Activated naive CD8-positive, alpha-beta T cell treated with anti-CD3 and anti-CD28 coated beads, Interleukin-2, amount 10 ng/mL, durations not matched to agents 7 days and 5 days (primary cell): ENCODE data around the gene CLEC4D. TPM values are rescaled to one million over a fixed set of nuclear protein-coding genes. Genes with fewer than 3 reads are reported as not detected.
"Not testable (repeated sequence)": the region's sequence is repeated elsewhere in the genome, so short reads cannot be mapped to it uniquely, and the experiment has no call there.

ENCODE experiments used
- ATAC-seq: fragments of 150-1000 bp; cut with Tn5 transposase; one replicate; pipeline ENCODE4 v1.10.0; 2021; ENCODE audit warnings: low read depth, moderate library complexity
- POLR2A ChIA-PET: fragments of 350-600 bp; sonication (Branson Sonifier 250); formaldehyde crosslinking; loops from one replicate; lab custom pipeline; 2021; ENCODE audit warnings: antibody characterized with exemption; lab: Charles Lee
- DNase-seq: peaks from one replicate; pipeline ENCODE4 v3.0.0; 2021
- H3K27ac Mint-ChIP-seq: one replicate; pipeline ENCODE4 v1.8.0; 2022; ENCODE audit warnings: mild to moderate bottlenecking, mixed read lengths
- H3K27me3 Mint-ChIP-seq: one replicate; pipeline ENCODE4 v1.8.0; 2022; ENCODE audit warnings: mild to moderate bottlenecking, moderate library complexity, mixed read lengths
- H3K36me3 Mint-ChIP-seq: one replicate; pipeline ENCODE4 v1.8.0; 2021; ENCODE audit warnings: mild to moderate bottlenecking, mixed read lengths
- H3K4me1 Mint-ChIP-seq: one replicate; pipeline ENCODE4 v1.8.0; 2021; ENCODE audit warnings: mixed read lengths
- H3K4me3 Mint-ChIP-seq: one replicate; pipeline ENCODE4 v1.8.0; 2022; ENCODE audit warnings: mild to moderate bottlenecking, moderate library complexity, mixed read lengths
- H3K9me3 Mint-ChIP-seq: one replicate; pipeline ENCODE4 v1.8.0; 2021; ENCODE audit warnings: mixed read lengths
- total RNA-seq, 2 experiments: library from RNA; stranded (reverse); gene quantifications; one replicate each; pipeline ENCODE4 v1.2.3, GENCODE V29; 2021

CLEC4D gene
- not detected for total RNA-seq

DNA sequence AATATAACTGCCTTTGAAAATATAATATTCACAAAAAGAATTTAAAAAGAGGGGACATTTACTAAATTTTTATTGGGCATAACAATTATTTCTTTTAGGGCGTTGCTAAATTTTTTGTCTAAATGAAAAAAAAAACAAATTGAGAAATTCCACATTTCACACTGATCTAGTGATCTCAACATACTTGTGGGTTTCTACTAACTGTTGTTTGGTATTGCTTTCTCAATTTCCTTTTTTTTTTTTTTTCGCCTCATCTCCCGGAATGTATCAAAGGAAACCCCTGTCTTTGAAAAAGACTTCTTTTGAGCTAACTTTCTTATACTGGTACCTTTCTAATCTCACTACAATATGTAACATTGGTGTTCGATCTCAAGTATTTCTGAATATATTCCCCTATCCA lies at the start of gene CLEC4D:
Gene CLEC4D (plus strand): TSS at position 248 of the 400 bp plus-strand sequence. CDS start 230 bp downstream, outside the sequence.
- Mint-ChIP-seq H3K36me3 (no peaks in the 10 kb centered on the region), H3K4me3 (no peak within 1 kb of the TSS), H3K27ac (no peak within 1 kb of the TSS), H3K9me3 (no peaks in the 10 kb centered on the region), H3K4me1 (peaks cover 5% of the 10 kb centered on the region), H3K27me3 (peaks cover 47% of the 10 kb centered on the region)
- DNase-seq (no peak), ATAC-seq (no peak)
- POLR2A ChIA-PET = no interaction called here

DNA sequence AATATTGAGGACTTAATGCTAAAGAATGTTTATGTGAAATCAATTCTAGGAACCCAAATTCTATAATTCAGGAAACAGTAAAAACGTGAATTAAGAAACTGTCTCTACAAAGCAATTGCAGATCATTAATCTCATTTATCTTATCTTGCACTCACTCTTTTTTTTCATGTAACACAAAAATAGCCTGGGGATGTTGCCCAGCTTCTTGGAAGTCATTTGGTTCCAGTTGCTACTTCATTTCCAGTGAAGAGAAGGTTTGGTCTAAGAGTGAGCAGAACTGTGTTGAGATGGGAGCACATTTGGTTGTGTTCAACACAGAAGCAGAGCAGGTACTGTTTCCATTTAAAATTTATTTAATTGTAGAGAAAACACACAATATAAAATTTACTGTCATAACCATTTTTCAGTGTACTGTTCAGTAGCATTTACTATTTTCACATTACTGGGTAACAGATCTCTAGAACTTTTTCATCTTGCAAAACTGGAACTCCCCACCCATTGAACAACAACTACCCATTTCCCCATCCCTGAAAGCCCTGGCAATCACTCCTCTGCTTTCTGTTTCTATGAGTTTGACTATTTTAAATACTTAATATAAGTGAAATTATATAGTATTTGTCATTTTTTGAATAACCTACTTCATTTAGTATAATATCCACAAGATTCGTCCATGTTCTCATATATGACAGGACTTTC lies 47.9 kb upstream of the CLEC4D start:
- ATAC-seq = no peak
- peaks cover 20% of the 10 kb centered on the region for H3K27me3 Mint-ChIP-seq
- H3K9me3 Mint-ChIP-seq = peaks cover 9% of the 10 kb centered on the region
- DNase-seq = no peak
- H3K4me1 Mint-ChIP-seq = peaks cover 2% of the 10 kb centered on the region
- H3K4me3 Mint-ChIP-seq = no peak overlapping the region
- POLR2A ChIA-PET = no interaction called here
- no peak overlapping the region for H3K27ac Mint-ChIP-seq
- peaks cover 2% of the 10 kb centered on the region for H3K36me3 Mint-ChIP-seq

- no peak overlapping the region for H3K4me3 Mint-ChIP-seq
- no peak for ATAC-seq
- H3K4me1 Mint-ChIP-seq = peaks cover 2% of the 10 kb centered on the region
- DNase-seq = no peak
- H3K27ac Mint-ChIP-seq = no peak overlapping the region
- H3K9me3 Mint-ChIP-seq = peaks cover 9% of the 10 kb centered on the region
- peaks cover 22% of the 10 kb centered on the region for H3K27me3 Mint-ChIP-seq
- H3K36me3 Mint-ChIP-seq = peaks cover 2% of the 10 kb centered on the region
- POLR2A ChIA-PET = no interaction called here
Observed at GRCh38 chr12:8466241-8466640, 47.1 kb upstream of the CLEC4D start.

GRCh38 chr12:8471090-8471489 lies 42.2 kb upstream of the CLEC4D start:
- Mint-ChIP-seq H3K27me3 (peaks cover 43% of the 10 kb centered on the region), H3K4me3 (no peak overlapping the region), H3K9me3 (peaks cover 9% of the 10 kb centered on the region), H3K4me1 (no peaks in the 10 kb centered on the region), H3K36me3 (peaks cover 2% of the 10 kb centered on the region), H3K27ac (no peak overlapping the region)
- DNase-seq = no peak
- ATAC-seq = no peak
- POLR2A ChIA-PET = no interaction called here

- Mint-ChIP-seq H3K9me3 (no peaks in the 10 kb centered on the region), H3K36me3 (no peaks in the 10 kb centered on the region), H3K27ac (no peak overlapping the region), H3K4me1 (no peaks in the 10 kb centered on the region), H3K4me3 (no peak overlapping the region), H3K27me3 (peaks cover 59% of the 10 kb centered on the region)
- ATAC-seq = no peak
- DNase-seq = no peak
- POLR2A ChIA-PET = no interaction called here
Observed at GRCh38 chr12:8475508-8476203, 37.6 kb upstream of the CLEC4D start.

DNA sequence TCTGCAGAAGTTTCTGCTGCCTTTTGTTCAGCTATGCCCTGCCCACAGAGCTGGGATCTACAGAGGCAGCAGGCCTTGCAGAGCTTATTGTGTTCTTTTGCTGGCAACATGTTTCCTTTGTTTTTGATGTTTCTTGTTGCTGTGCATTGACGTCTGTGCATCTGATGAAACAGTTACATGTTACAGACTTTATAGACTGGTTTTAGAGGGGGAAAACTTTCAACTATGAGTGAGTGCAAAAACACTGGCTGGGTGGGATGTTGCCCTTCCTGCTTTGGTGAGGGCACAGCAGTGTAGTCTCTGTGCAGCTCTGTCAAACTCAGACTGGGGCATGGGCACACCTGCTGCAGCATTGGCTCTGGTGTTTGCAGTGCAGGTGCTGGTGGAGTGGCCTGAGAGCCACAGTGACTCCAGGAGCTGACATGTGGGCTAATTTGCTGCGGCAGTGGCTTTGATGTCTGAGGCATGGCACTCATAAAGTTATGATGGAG lies 30.7 kb upstream of the CLEC4D start:
- Mint-ChIP-seq H3K4me3 (peak overlapping the region; percentile 57), H3K9me3 (peaks cover 9% of the 10 kb centered on the region), H3K36me3 (peaks cover 13% of the 10 kb centered on the region), H3K4me1 (peaks cover 21% of the 10 kb centered on the region), H3K27ac (peak overlapping the region; percentile 87), H3K27me3 (peaks cover 25% of the 10 kb centered on the region)
- DNase-seq = peak; percentile 40
- peak; percentile 37 for ATAC-seq
- POLR2A ChIA-PET = interaction anchor here (0.9 to 2.5 kb wide), 2 partner anchors 10 to 13 kb away, joined by 3 to 15 read pairs; no protein-coding TSS in a partner anchor

DNA sequence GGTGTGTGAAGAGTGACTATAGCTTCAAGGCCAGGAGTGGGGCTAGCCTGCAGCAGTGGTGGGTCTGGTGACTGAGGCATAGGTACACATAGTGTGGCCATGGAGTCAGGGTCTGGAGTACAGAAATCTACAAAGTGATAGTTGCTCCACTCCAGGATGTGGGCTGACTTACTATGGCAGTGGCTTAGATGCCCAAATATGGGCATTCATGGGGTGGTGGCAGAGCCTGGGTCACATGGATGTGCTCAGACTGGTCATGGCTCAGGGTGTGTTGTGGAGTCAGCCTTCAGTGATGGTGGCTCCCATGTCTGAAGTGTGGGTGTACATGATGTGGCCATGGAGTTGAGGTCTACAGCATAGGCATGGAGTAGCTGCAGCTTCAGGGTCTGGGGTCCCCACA lies 30.2 kb upstream of the CLEC4D start:
- H3K4me3 Mint-ChIP-seq = peak overlapping the region; percentile 57
- H3K4me1 Mint-ChIP-seq = peaks cover 21% of the 10 kb centered on the region
- peaks cover 9% of the 10 kb centered on the region for H3K9me3 Mint-ChIP-seq
- H3K27ac Mint-ChIP-seq = peak overlapping the region; percentile 87
- POLR2A ChIA-PET = interaction anchor here (0.9 to 2.5 kb wide), 2 partner anchors 9 to 13 kb away, joined by 3 to 15 read pairs; no protein-coding TSS in a partner anchor
- no peak for DNase-seq
- ATAC-seq = peak; percentile 99
- peaks cover 13% of the 10 kb centered on the region for H3K36me3 Mint-ChIP-seq
- H3K27me3 Mint-ChIP-seq = peaks cover 21% of the 10 kb centered on the region

- peak overlapping the region; percentile 62 for H3K4me3 Mint-ChIP-seq
Observed at GRCh38 chr12:8491646-8492530, 21.4 kb upstream of the CLEC4D start.

GRCh38 chr12:8493084-8493483 lies 20.2 kb upstream of the CLEC4D start:
- DNase-seq (no peak), ATAC-seq (peak; percentile 96)
- Mint-ChIP-seq H3K4me1 (peaks cover 38% of the 10 kb centered on the region), H3K36me3 (peaks cover 22% of the 10 kb centered on the region), H3K27ac (peak overlapping the region; percentile 86), H3K9me3 (peaks cover 7% of the 10 kb centered on the region), H3K4me3 (peak overlapping the region; percentile 62), H3K27me3 (peaks cover 23% of the 10 kb centered on the region)
- POLR2A ChIA-PET = interaction anchor here (1.6 to 1.7 kb wide), 2 partner anchors 9 to 10 kb away, joined by 3 to 15 read pairs; no protein-coding TSS in a partner anchor

More at GRCh38 chr12:8491646-8492530, 21.4 kb upstream of the CLEC4D start:
- H3K27ac Mint-ChIP-seq = peak overlapping the region; percentile 86
- H3K27me3 Mint-ChIP-seq = peaks cover 20% of the 10 kb centered on the region
- no peak for DNase-seq
- POLR2A ChIA-PET = interaction anchor here (0.7 to 1.7 kb wide), 3 partner anchors 9 to 27 kb away, joined by 3 to 15 read pairs (median 5); no protein-coding TSS in a partner anchor
- peaks cover 11% of the 10 kb centered on the region for H3K9me3 Mint-ChIP-seq
- peaks cover 38% of the 10 kb centered on the region for H3K4me1 Mint-ChIP-seq
- ATAC-seq = no peak
- peaks cover 20% of the 10 kb centered on the region for H3K36me3 Mint-ChIP-seq

DNA sequence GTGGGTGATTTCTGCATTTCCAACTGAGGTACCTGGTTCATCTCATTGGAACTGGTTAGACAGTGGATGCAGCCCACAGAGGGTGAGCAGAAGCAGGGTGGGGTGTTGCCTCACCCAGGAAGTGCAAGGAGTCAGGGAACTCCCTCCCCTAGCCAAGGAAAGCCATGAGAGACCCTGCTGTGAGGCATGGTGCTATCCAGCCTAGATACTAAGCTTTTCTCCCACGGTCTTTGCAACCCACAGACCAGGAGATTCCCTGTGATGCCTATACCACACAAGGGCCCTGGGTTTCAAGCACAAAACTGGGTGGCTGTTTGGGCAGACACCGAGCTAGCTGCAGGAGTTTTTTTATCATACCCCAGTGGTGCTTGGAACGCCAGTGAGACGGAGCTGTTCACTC lies 17.6 kb upstream of the CLEC4D start:
- H3K4me1 Mint-ChIP-seq = peaks cover 48% of the 10 kb centered on the region
- POLR2A ChIA-PET = interaction anchor here (1.0 kb wide), 1 partner anchor 13 kb away, joined by 3 read pairs; no protein-coding TSS in a partner anchor
- not testable (repeated sequence) for ATAC-seq, H3K4me3 Mint-ChIP-seq, H3K9me3 Mint-ChIP-seq, H3K27ac Mint-ChIP-seq, DNase-seq
- H3K36me3 Mint-ChIP-seq = peaks cover 13% of the 10 kb centered on the region
- peaks cover 30% of the 10 kb centered on the region for H3K27me3 Mint-ChIP-seq

DNA sequence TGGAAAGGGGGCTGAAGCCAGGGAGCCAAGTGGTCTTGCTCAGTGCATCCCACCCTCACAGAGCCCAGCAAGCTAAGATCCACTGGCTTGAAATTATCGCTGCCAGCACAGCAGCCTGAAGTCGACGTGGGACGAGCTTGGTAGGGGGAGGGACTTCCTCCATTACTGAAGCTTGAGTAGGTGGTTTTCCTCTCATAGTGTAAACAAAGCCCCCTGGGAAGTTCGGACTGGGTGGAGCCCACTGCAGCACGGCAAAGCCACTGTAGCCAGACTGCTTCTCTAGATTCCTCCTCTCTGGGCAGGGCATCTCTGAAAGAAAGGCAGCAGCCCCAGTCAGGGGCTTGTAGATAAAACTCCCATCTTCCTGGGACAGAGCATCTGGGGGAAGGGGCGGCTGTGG lies 17.2 kb upstream of the CLEC4D start:
- not testable (repeated sequence) for DNase-seq, ATAC-seq, H3K4me3 Mint-ChIP-seq, H3K9me3 Mint-ChIP-seq, H3K27ac Mint-ChIP-seq
- Mint-ChIP-seq H3K4me1 (peaks cover 48% of the 10 kb centered on the region), H3K27me3 (peaks cover 30% of the 10 kb centered on the region), H3K36me3 (peaks cover 13% of the 10 kb centered on the region)
- POLR2A ChIA-PET = interaction anchor here (1.0 kb wide), 1 partner anchor 13 kb away, joined by 3 read pairs; no protein-coding TSS in a partner anchor

GRCh38 chr12:8499616-8500015 lies 13.7 kb upstream of the CLEC4D start:
- Mint-ChIP-seq H3K4me3 (no peak overlapping the region), H3K36me3 (peaks cover 9% of the 10 kb centered on the region), H3K27me3 (peaks cover 29% of the 10 kb centered on the region), H3K9me3 (no peaks in the 10 kb centered on the region), H3K27ac (no peak overlapping the region), H3K4me1 (peaks cover 29% of the 10 kb centered on the region)
- POLR2A ChIA-PET = no interaction called here
- no peak for ATAC-seq
- DNase-seq = no peak
